ENCODE measurements around the gene LAMP1. TPM values are rescaled to one million over a fixed set of nuclear protein-coding genes. Genes with fewer than 3 reads are reported as not detected.
"Not testable (repeated sequence)": the region's sequence is repeated elsewhere in the genome, so short reads cannot be mapped to it uniquely, and the experiment has no call there.

LAMP1 gene
- total RNA-seq, 1 donor from 2014 or later: 110 TPM

- no peak overlapping the region for H3K27ac Mint-ChIP-seq (ENCODE audit: unreplicated experiment)
- no peak overlapping the region for H3K4me3 Mint-ChIP-seq
- peaks cover 3% of the 10 kb centered on the region for H3K36me3 Mint-ChIP-seq (ENCODE audit: low read depth)
- DNase-seq (ENCODE audit: low read depth, low spot score): no peak
- H3K9me3 Mint-ChIP-seq: no peaks in the 10 kb centered on the region
- H3K4me1 Mint-ChIP-seq: no peaks in the 10 kb centered on the region
- no peaks in the 10 kb centered on the region for H3K27me3 Mint-ChIP-seq (ENCODE audit: low read depth)
- no peak for TF ChIP-seq CTCF (conservative IDR thresholded peaks at IDR 0.05)
These were observed 40.9 kb downstream of the LAMP1 start for GRCh38 chr13:113337976-113338375.

- Mint-ChIP-seq H3K4me1 (no peaks in the 10 kb centered on the region), H3K36me3 (ENCODE audit: low read depth) (peaks cover 3% of the 10 kb centered on the region), H3K9me3 (no peaks in the 10 kb centered on the region), H3K27ac (ENCODE audit: unreplicated experiment) (no peak overlapping the region), H3K4me3 (no peak overlapping the region), H3K27me3 (ENCODE audit: low read depth) (no peaks in the 10 kb centered on the region)
- TF ChIP-seq CTCF (conservative IDR thresholded peaks at IDR 0.05): no peak
- no peak for DNase-seq (ENCODE audit: low read depth, low spot score)
These were observed 41.4 kb downstream of the LAMP1 start for GRCh38 chr13:113338451-113338850.

- H3K36me3 Mint-ChIP-seq (ENCODE audit: low read depth): peaks cover 12% of the 10 kb centered on the region
- H3K9me3 Mint-ChIP-seq: peaks cover 5% of the 10 kb centered on the region
- H3K4me3 Mint-ChIP-seq: no peak overlapping the region
- peak overlapping the region; percentile 65 for H3K27ac Mint-ChIP-seq (ENCODE audit: unreplicated experiment)
- no peaks in the 10 kb centered on the region for H3K4me1 Mint-ChIP-seq
- no peaks in the 10 kb centered on the region for H3K27me3 Mint-ChIP-seq (ENCODE audit: low read depth)
- no peak for TF ChIP-seq CTCF (conservative IDR thresholded peaks at IDR 0.05)
- DNase-seq (ENCODE audit: low read depth, low spot score): no peak
These were observed 46.0 kb downstream of the LAMP1 start for GRCh38 chr13:113342820-113343691.

GRCh38 chr13:113343692-113343968, 46.6 kb downstream of the LAMP1 start:
- DNase-seq (ENCODE audit: low read depth, low spot score): no peak
- Mint-ChIP-seq H3K4me1 (no peaks in the 10 kb centered on the region), H3K4me3 (no peak overlapping the region), H3K27ac (ENCODE audit: unreplicated experiment) (no peak overlapping the region), H3K27me3 (ENCODE audit: low read depth) (no peaks in the 10 kb centered on the region), H3K36me3 (ENCODE audit: low read depth) (peaks cover 12% of the 10 kb centered on the region), H3K9me3 (peaks cover 5% of the 10 kb centered on the region)
- no peak for TF ChIP-seq CTCF (conservative IDR thresholded peaks at IDR 0.05)

GRCh38 chr13:113345486-113345885, 48.4 kb downstream of the LAMP1 start:
- TF ChIP-seq CTCF (conservative IDR thresholded peaks at IDR 0.05): no peak
- no peak for DNase-seq (ENCODE audit: low read depth, low spot score)
- H3K36me3 Mint-ChIP-seq (ENCODE audit: low read depth): peaks cover 12% of the 10 kb centered on the region
- no peak overlapping the region for H3K27ac Mint-ChIP-seq (ENCODE audit: unreplicated experiment)
- peaks cover 5% of the 10 kb centered on the region for H3K9me3 Mint-ChIP-seq
- no peak overlapping the region for H3K4me3 Mint-ChIP-seq
- no peaks in the 10 kb centered on the region for H3K4me1 Mint-ChIP-seq
- H3K27me3 Mint-ChIP-seq (ENCODE audit: low read depth): no peaks in the 10 kb centered on the region

- not testable (repeated sequence) for H3K27me3 Mint-ChIP-seq (ENCODE audit: low read depth); H3K4me3 Mint-ChIP-seq; H3K36me3 Mint-ChIP-seq (ENCODE audit: low read depth); H3K4me1 Mint-ChIP-seq; DNase-seq (ENCODE audit: low read depth, low spot score); H3K27ac Mint-ChIP-seq (ENCODE audit: unreplicated experiment); H3K9me3 Mint-ChIP-seq
These were observed 50.7 kb downstream of the LAMP1 start for GRCh38 chr13:113347736-113348225.
